ENCODE data around the gene PDZRN3.

PDZRN3 gene

DNA sequence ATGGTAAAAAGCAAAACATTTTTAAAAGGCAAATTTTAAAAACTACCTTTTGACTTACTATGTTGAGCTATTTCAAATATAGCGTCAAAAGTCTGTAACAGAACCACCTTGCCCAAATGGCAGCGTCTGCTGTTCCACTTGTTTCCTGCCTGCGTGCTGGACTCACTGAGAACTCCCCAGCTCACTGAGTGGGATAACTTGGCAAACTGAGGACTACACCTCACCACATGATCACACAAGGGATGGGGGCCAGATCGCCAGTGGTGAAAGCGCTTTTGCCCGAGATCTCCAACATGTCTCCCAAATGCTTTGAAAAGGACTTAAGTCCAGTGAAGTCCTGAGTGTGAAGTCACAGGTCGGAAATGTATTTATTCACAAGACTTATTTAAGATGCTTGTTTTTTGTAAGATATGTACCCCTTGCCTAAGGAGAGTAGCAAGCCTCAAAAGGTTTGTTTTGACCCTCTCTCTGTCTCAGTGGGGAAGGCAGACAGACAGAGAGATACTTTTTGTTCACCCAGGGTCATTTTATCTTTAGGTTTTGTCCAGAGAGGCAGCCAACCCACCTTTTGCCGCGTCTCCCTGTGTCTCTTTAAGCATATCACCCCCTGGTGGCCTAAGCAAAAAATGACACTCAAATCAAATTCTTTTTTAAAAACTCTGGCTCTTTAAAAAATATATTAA is 192.6 kb downstream of the PDZRN3 start:
- DNase-seq (ENCODE audit: extremely low read depth in 1 of 2, low read depth in 1 of 2) = no peak

- DNase-seq (ENCODE audit: extremely low read depth in 1 of 2, low read depth in 1 of 2) = no peak
These were observed 193.4 kb downstream of the PDZRN3 start for GRCh38 chr3:73431183-73431900.

DNA sequence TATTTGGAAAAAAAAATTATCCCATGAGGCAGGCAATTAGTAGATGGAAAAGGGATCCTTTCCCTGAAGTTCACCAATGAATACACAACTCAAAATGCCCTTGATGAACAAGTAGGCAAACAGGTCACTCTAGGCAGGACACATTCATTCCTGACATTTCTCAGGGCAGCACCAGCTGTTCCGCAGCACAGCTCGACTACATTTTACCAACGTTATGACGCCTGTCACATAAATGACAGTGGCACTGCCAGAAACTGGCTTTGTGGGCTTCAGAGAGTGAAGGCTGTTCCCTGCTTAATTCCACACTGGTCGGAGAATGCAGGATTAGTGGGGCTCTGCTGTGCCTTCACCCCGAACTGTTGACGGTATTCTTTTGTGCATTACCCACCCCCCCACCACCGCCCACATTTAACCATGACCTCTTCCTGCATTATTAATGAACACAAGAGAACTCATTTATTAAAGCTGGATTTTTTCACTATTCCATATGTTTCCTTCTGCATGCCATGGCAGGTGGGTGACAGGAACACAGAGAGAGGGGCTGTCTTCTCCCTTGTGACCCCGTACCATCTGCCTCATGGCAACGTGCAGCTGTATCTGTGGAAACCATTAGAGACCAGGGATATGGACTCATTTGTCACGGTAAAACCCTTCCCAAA is 197.6 kb downstream of the PDZRN3 start:
- DNase-seq (ENCODE audit: extremely low read depth in 1 of 2, low read depth in 1 of 2) = no peak

DNA sequence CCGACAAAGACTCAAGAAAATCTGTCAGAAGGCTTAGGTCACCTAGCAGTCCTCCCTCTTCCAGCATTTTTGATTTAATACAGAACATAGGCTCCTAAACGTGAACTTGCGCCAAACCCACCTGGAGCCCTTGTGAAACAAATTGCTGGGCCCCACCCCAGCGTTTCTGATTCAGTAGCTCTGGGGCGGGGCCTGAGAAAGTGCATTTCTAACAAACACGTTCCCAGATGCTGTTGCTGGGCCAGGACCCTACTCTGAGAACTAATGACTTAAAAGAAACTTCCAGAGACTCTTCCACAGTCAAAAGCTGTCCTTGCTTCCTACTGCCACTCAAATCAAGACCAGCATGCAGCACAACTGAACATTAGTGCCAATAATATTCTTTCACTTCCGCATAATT is 198.1 kb downstream of the PDZRN3 start:
- DNase-seq (ENCODE audit: extremely low read depth in 1 of 2, low read depth in 1 of 2) = no peak

GRCh38 chr3:73423116-73423515 is 201.6 kb downstream of the PDZRN3 start:
- DNase-seq (ENCODE audit: extremely low read depth in 1 of 2, low read depth in 1 of 2) = no peak

GRCh38 chr3:73422571-73422970 is 202.2 kb downstream of the PDZRN3 start:
- DNase-seq (ENCODE audit: extremely low read depth in 1 of 2, low read depth in 1 of 2) = no peak

DNA sequence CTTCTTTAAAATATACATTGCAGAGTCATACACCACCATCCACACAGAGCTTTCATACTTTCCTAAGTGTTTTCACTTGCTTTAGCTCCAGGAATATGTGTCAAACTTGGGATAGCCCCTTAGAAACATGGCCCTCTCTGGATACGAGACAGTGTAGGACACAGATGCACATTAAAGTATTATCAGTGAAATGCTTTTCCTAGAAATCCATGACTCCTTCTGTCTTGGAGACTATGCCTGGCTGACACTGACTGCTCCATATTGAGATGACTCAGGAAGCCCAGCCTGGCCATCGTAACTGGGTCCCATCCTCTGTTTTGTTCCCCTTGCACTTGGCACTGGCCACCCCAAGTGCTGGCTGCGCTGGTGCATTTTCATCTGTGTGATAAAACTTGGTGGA is 204.8 kb downstream of the PDZRN3 start:
- DNase-seq (ENCODE audit: extremely low read depth in 1 of 2, low read depth in 1 of 2) = no peak

- no peak for DNase-seq (ENCODE audit: extremely low read depth in 1 of 2, low read depth in 1 of 2)
These were observed 205.4 kb downstream of the PDZRN3 start for GRCh38 chr3:73419179-73419803.

DNA sequence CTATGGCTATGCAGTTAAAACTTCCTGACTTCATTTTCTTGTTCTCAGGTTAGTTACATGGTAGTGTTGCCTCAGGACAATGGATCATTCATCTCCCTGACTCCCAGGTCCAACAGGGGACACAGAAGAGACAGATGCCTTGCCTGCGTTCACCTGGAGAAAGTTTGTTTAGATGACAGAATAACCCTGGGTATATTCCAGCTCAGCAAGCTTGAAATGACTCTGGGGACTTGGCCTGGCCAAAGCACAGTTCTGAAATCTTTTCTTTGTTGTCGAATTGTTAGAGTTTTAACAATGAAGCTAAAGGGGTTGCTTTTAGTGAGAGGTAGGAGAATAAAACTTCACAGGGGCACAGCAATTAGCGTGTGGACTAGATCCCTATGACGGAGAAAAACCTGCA is 206.1 kb downstream of the PDZRN3 start:
- no peak for DNase-seq (ENCODE audit: extremely low read depth in 1 of 2, low read depth in 1 of 2)

GRCh38 chr3:73415118-73415517 is 209.6 kb downstream of the PDZRN3 start:
- DNase-seq (ENCODE audit: extremely low read depth in 1 of 2, low read depth in 1 of 2) = no peak

- no peak for DNase-seq (ENCODE audit: extremely low read depth in 1 of 2, low read depth in 1 of 2)
These were observed 211.1 kb downstream of the PDZRN3 start for GRCh38 chr3:73413619-73414018.

DNA sequence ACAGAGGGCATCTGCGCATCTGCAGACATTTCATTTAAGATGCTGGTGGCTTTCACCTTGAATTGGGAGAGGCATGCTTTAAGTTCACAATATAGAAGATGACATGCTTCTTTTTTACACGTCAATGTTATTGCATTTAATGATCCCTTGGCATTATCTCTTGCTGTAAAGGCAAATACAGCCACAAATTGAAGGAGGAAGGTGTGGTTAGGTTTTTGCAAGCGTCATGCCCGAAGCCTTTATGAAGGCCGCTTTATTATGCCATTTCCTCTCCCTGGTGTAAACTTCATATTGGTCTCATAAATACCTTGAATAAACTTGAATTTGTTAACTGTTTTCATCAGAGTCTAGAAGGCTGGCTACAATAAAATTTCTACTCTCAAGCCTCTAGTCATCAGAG is 212.7 kb downstream of the PDZRN3 start:
- no peak for DNase-seq (ENCODE audit: extremely low read depth in 1 of 2, low read depth in 1 of 2)

- no peak for DNase-seq (ENCODE audit: extremely low read depth in 1 of 2, low read depth in 1 of 2)
These were observed 213.2 kb downstream of the PDZRN3 start for GRCh38 chr3:73411545-73411944.

DNA sequence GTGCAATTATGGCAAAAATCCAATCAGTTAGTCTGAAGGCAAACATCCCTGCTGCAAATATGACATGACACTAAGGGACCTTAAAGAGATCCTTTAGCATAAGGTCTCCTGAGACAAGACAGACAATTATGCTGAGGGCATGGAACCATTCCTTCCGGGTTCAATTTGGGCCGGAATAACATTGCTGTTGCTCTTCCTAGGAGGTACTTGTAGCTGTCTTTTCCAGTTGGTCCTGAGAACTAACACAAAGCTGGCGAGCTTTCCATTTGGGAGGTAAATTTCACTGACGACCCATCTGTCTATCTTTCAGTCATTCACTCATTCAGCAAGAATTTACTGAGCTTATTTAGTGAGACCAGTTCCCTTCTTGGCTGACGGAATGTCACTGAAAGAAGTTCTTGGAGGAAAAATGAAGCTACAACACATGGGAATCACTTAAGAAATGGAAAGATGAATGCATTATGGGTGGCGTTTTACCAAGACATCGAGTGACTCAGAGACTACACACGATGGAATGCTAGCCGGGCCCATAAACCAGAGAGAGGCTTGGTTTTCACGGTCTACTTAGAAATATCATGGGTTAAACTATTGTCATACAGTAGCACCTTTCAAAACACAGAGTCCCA is 215.5 kb downstream of the PDZRN3 start:
- no peak for DNase-seq (ENCODE audit: extremely low read depth in 1 of 2, low read depth in 1 of 2)

- no peak for DNase-seq (ENCODE audit: extremely low read depth in 1 of 2, low read depth in 1 of 2)
These were observed 216.1 kb downstream of the PDZRN3 start for GRCh38 chr3:73408634-73409033.

DNA sequence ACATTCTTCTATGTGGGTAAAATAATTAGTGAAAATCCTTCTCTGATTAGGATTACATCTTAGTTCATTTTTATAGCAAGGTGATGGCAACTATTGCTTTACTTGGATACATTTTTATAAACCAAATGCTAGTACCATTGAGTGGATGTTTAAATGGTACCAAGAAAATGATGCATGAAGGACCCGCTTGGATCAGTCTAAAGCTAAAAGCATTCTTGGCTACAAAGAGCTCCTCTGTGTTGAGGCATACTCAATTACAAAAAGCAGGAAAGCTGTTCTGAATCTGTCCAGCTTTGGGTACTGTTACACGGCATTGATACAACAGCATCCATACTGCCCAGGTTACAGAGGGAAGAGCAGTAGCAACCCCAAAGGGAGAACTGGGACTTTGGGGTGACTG is 217.2 kb downstream of the PDZRN3 start:
- DNase-seq (ENCODE audit: extremely low read depth in 1 of 2, low read depth in 1 of 2) = no peak

- no peak for DNase-seq (ENCODE audit: extremely low read depth in 1 of 2, low read depth in 1 of 2)
These were observed 218.9 kb downstream of the PDZRN3 start for GRCh38 chr3:73405853-73406252.

DNA sequence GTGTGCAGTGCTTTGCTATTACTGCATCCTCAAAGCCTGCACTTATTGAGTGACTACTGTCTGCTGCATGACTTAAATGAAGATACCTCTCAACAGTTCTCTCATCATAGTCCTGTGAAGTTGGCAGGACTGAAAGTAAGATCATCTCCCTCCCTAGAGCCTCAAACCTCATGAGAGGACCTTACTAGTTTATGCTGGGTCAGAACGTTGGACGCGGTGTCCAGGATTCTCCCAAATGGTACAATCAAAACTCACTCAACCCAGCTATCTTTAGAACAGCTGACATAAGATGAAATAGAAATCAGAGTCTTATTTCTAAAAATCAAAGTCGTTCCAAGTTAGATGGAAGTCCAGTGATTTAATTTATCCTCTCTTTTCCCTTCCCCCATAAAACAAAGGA is 219.7 kb downstream of the PDZRN3 start:
- no peak for DNase-seq (ENCODE audit: extremely low read depth in 1 of 2, low read depth in 1 of 2)

- no peak for DNase-seq (ENCODE audit: extremely low read depth in 1 of 2, low read depth in 1 of 2)
These were observed 220.3 kb downstream of the PDZRN3 start for GRCh38 chr3:73404435-73404834.

- no peak for DNase-seq (ENCODE audit: extremely low read depth in 1 of 2, low read depth in 1 of 2)
These were observed 221.3 kb downstream of the PDZRN3 start for GRCh38 chr3:73403444-73403843.

GRCh38 chr3:73401616-73402279 is 223.0 kb downstream of the PDZRN3 start:
- DNase-seq (ENCODE audit: extremely low read depth in 1 of 2, low read depth in 1 of 2) = no peak
